ENCODE measurements around the gene LDB3.

GRCh38 chr10:86677374-86677773, 9.1 kb downstream of the LDB3 start:
- no peak for TF ChIP-seq USF2 (IDR thresholded peaks at IDR 0.05; ENCODE audit: low read length)
- no peak for TF ChIP-seq EZH2 (IDR thresholded peaks at IDR 0.05; ENCODE audit: low read depth, low read length, severe bottlenecking)
- TF ChIP-seq JUND (IDR thresholded peaks at IDR 0.05; ENCODE audit: low read length): no peak
- no peak for TF ChIP-seq CTCF (IDR thresholded peaks at IDR 0.05; ENCODE audit: control extremely low read depth in 1 of 3, insufficient read depth in 1 of 3, low read depth in 1 of 3, low read length in 3 of 3)
- TF ChIP-seq RXRA (IDR thresholded peaks at IDR 0.05; ENCODE audit: insufficient read depth, low read depth, low read length): no peak
- no peak for TF ChIP-seq MAX (IDR thresholded peaks at IDR 0.05)
- no peak for TF ChIP-seq BCL11A (IDR thresholded peaks at IDR 0.05; ENCODE audit: low read depth in 2 of 2, low read length in 2 of 2)
- TF ChIP-seq SIX5 (IDR thresholded peaks at IDR 0.05; ENCODE audit: low read depth, low read length): no peak
- TF ChIP-seq PHF8 (conservative IDR thresholded peaks at IDR 0.05; ENCODE audit: low read depth, low read length): no peak
- TF ChIP-seq RFX5 (IDR thresholded peaks at IDR 0.05; ENCODE audit: borderline replicate concordance, low read depth, low read length): no peak
- no peak for TF ChIP-seq EP300 (IDR thresholded peaks at IDR 0.05; ENCODE audit: borderline replicate concordance in 1 of 2, low read depth in 2 of 2, low read length in 2 of 2)
- TF ChIP-seq CEBPB (IDR thresholded peaks at IDR 0.05; ENCODE audit: low read depth, low read length): no peak
- TF ChIP-seq CHD2 (IDR thresholded peaks at IDR 0.05; ENCODE audit: low read length): no peak

Data from H1 (cell line).